Measurements from ENCODE around the gene PTK6.
"Not testable (repeated sequence)": the region's sequence is repeated elsewhere in the genome, so short reads cannot be mapped to it uniquely, and the experiment has no call there.

DNA sequence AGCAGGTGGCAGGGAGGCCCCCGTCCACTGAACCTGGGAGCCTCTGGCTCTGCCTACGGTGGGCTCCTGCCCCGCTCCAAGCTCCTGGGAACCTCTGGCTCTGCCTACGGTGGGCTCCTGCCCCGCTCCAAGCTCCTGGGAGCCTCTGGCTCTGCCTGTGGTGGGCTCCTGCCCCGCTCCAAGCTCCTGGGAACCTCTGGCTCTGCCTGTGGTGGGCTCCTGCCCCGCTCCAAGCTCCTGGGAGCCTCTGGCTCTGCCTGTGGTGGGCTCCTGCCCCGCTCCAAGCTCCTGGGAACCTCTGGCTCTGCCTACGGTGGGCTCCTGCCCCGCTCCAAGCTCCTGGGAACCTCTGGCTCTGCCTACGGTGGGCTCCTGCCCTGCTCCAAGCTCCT is 33.9 kb upstream of the PTK6 start:
- TF ChIP-seq, protein P1, sequence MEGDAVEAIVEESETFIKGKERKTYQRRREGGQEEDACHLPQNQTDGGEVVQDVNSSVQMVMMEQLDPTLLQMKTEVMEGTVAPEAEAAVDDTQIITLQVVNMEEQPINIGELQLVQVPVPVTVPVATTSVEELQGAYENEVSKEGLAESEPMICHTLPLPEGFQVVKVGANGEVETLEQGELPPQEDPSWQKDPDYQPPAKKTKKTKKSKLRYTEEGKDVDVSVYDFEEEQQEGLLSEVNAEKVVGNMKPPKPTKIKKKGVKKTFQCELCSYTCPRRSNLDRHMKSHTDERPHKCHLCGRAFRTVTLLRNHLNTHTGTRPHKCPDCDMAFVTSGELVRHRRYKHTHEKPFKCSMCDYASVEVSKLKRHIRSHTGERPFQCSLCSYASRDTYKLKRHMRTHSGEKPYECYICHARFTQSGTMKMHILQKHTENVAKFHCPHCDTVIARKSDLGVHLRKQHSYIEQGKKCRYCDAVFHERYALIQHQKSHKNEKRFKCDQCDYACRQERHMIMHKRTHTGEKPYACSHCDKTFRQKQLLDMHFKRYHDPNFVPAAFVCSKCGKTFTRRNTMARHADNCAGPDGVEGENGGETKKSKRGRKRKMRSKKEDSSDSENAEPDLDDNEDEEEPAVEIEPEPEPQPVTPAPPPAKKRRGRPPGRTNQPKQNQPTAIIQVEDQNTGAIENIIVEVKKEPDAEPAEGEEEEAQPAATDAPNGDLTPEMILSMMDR (IDR thresholded peaks at IDR 0.05), result not testable (repeated sequence)
- not testable (repeated sequence) for TF ChIP-seq POLR2A (IDR thresholded peaks at IDR 0.05)
